Esophagus squamous epithelium (tissue), 5 donors: Measurements from ENCODE around the gene CYB5A. TPM values are rescaled to one million over a fixed set of nuclear protein-coding genes. Genes with fewer than 3 reads are reported as not detected.

Source experiments
- DNase-seq: peaks from one replicate; lab custom pipeline; 2025; lab: John Stamatoyannopoulos, UW
- H3K27ac ChIP-seq, 4 donors: fragments of 200-600 bp; sonication (generic); one replicate each; pipeline ENCODE4 v1.5.1; 2016 to 2019; ENCODE audit warnings: mild to moderate bottlenecking in 1 of 4
- H3K27me3 ChIP-seq, 4 donors: fragments of 200-600 bp; sonication (generic); 1 replicate in 3 of 4; 2 replicates in 1 of 4; pipeline versions ENCODE4 v1.5.1 to v1.6.0; 2017 to 2021; ENCODE audit warnings: antibody characterized with exemption in 1 of 4
- H3K36me3 ChIP-seq, 3 donors: fragments of 200-600 bp; sonication (generic); one replicate each; pipeline ENCODE4 v1.5.1; 2016 to 2019
- H3K4me1 ChIP-seq, 3 donors: fragments of 200-600 bp; sonication (generic); one replicate each; pipeline ENCODE4 v1.5.1; 2017 to 2019
- H3K4me3 ChIP-seq, 4 donors: fragments of 200-600 bp; sonication (generic); 1 replicate in 3 of 4; 2 replicates in 1 of 4; pipeline ENCODE4 v1.5.1; 2016 to 2019; ENCODE audit warnings: mild to moderate bottlenecking in 2 of 4, moderate library complexity in 1 of 4
- H3K9me3 ChIP-seq, 3 donors: fragments of 200-600 bp; sonication (generic); one replicate each; pipeline ENCODE4 v1.5.1; 2016 to 2019
- CTCF ChIP-seq, 6 experiments: fragments of 450-650 bp in 4 of 6; fragments of 200-600 bp in 2 of 6; sonication (generic) in 2 of 6; IDR thresholded peaks; one replicate each; pipeline ENCODE4 v1.5.1; 2016 to 2019; ENCODE audit warnings: antibody characterized with exemption in 6 of 6, mild to moderate bottlenecking in 4 of 6, moderate library complexity in 4 of 6
- POLR2A ChIP-seq, 4 donors: fragments of 450-650 bp; IDR thresholded peaks; one replicate each; pipeline ENCODE4 v1.6.1; 2017; ENCODE audit warnings: antibody characterized with exemption in 4 of 4, mild to moderate bottlenecking in 4 of 4, moderate library complexity in 3 of 4
- WGBS, 2 donors: methylation state at CpG; one replicate each; pipeline ENCODE4 v1.1.5; 2018; 5-methylcytosine and 5-hydroxymethylcytosine counted together
- intact Hi-C: fragments of 100-400 bp; cut with DNase I; formaldehyde crosslinking; loops from one replicate; pipeline ENCODE4 v1.15.0; 2022
- total RNA-seq, 4 donors: library from RNA; depleted of rRNA; stranded (reverse); fragments of >200 nt; gene quantifications; one replicate each; pipeline ENCODE4 v1.1.0, GENCODE V29; 2016
- donor health status: DM: yes; HTN: yes; CAD: no.

The CYB5A gene
- total RNA-seq, 4 donors from 2014 or later: 75.2 to 115 (median 90.3) TPM

DNA sequence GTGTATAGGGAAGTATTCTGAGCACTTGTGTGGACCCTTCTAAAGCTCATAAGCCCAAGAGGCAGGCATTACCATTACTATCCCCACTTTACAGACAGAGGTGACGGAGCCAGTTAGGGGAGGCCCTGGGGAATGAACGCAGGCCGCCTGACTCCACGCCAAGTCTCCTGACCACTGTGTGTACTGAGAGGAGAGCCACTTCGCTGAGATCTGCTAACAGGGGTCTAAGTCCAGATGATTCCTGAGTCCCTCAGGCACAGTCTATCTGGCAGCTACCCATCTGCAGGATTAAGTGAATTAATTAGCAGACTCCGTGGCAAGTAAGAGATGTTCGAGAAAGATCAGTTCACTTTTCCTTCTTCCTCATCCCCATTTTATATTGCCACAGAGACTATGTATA, 13.7 kb downstream of the CYB5A start:
- H3K4me3 ChIP-seq: no peak overlapping the region
- H3K36me3 ChIP-seq: peaks cover 0 to 12% (median 0%) of the 10 kb centered on the region in 3 donors
- H3K27ac ChIP-seq: no peak overlapping the region
- no peaks in the 10 kb centered on the region for H3K27me3 ChIP-seq
- intact Hi-C loops: no loop called here
- DNase-seq: no peak
- peaks cover 28 to 83% (median 30%) of the 10 kb centered on the region in 3 donors for H3K4me1 ChIP-seq
- 65 to 71% methylated on average over 7 of the region's 7 CpGs for WGBS, 2 donors
- TF ChIP-seq POLR2A (IDR thresholded peaks at IDR 0.05): no peak
- no peak for TF ChIP-seq CTCF (IDR thresholded peaks at IDR 0.05)
- H3K9me3 ChIP-seq: no peaks in the 10 kb centered on the region

GRCh38 chr18:74277296-74277695, 14.5 kb downstream of the CYB5A start:
- no peak for TF ChIP-seq POLR2A (IDR thresholded peaks at IDR 0.05)
- no peak for TF ChIP-seq CTCF (IDR thresholded peaks at IDR 0.05)
- Histone ChIP-seq H3K4me1 (peaks cover 22 to 83% (median 23%) of the 10 kb centered on the region in 3 donors), H3K36me3 (peaks cover 0 to 12% (median 0%) of the 10 kb centered on the region in 3 donors), H3K9me3 (no peaks in the 10 kb centered on the region), H3K27ac (no peak overlapping the region), H3K4me3 (no peak overlapping the region), H3K27me3 (no peaks in the 10 kb centered on the region)
- intact Hi-C loops: no loop called here
- DNase-seq: no peak
- 79 to 86% methylated on average over 2 of the region's 2 CpGs for WGBS, 2 donors

DNA sequence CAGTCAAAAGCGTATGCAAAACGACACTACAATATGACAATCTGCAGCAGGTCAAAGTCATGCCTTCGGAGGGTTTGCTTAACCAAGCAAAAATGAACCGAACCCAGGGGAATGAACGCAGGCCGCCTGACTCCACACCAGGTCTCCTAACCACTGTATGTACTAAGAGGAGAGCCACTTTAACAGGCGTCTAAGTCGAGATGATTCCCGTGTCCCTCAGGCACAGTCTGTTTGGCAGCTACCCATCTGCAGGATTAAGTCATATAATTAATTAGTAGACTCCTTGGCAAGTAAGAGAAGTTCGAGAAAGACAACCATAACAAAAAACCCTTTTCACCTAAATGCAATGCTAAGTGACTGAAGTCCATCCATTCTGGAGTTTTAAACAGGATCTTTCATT, 15.2 kb downstream of the CYB5A start:
- Histone ChIP-seq H3K4me3 (no peak overlapping the region), H3K9me3 (no peaks in the 10 kb centered on the region), H3K36me3 (peaks cover 0 to 12% (median 0%) of the 10 kb centered on the region in 3 donors), H3K27ac (no peak overlapping the region), H3K4me1 (peaks cover 17 to 83% (median 19%) of the 10 kb centered on the region in 3 donors), H3K27me3 (no peaks in the 10 kb centered on the region)
- no peak for TF ChIP-seq POLR2A (IDR thresholded peaks at IDR 0.05)
- no peak for TF ChIP-seq CTCF (IDR thresholded peaks at IDR 0.05)
- DNase-seq: no peak
- intact Hi-C loops: no loop called here
- WGBS, 2 donors: 33 to 44% methylated on average over 10 of the region's 10 CpGs

DNA sequence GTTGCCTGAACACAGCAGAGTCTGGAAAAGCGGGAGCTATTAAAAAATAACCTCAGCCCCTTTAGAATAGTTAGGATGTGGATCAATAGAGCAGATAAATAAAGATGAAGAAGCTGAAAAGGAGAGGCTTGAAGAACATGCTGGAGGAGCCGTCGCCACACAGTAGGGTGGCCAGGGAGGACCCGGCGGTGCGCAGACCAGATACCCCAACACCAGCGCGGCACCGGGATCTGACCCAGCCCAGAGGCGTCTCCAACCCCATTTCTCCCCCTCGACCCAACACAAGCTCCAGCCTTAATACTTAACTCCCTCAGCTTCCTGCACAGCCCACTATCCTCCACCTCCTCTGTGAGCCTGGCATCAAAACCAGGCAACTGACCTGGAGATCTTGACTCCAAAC, 16.0 kb downstream of the CYB5A start:
- TF ChIP-seq POLR2A (IDR thresholded peaks at IDR 0.05) (no peak), CTCF (IDR thresholded peaks at IDR 0.05) (no peak)
- H3K27me3 ChIP-seq: no peaks in the 10 kb centered on the region
- 82 to 91% methylated on average over 11 of the region's 11 CpGs for WGBS, 2 donors
- no peaks in the 10 kb centered on the region for H3K9me3 ChIP-seq
- H3K4me1 ChIP-seq: peaks cover 14 to 83% (median 16%) of the 10 kb centered on the region in 3 donors
- no peak overlapping the region for H3K27ac ChIP-seq
- intact Hi-C loops: no loop called here
- DNase-seq: no peak
- H3K36me3 ChIP-seq: peaks cover 0 to 12% (median 0%) of the 10 kb centered on the region in 3 donors
- no peak overlapping the region for H3K4me3 ChIP-seq

DNA sequence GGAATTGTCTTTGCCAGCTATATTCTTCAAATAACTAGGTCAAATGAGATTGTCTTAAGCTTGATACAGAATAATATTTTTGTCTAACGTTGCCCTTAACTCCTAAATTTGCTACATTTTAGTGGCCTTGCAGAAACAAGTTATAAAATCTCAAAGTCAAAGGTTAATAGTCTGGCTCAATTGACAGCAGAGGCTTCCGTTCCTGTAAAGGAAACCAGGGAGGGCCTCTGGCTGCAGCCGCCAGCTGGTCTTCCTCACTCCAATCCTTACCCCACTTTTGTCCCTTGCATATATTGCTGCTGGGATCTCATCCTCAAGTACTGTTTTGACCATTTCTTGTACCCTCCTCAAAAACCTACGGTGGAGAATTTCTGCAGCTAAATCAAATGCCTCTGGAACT, 17.1 kb downstream of the CYB5A start:
- no peak for DNase-seq
- H3K4me3 ChIP-seq: no peak overlapping the region
- intact Hi-C loops: no loop called here
- no peak overlapping the region for H3K27ac ChIP-seq
- no peaks in the 10 kb centered on the region for H3K9me3 ChIP-seq
- H3K4me1 ChIP-seq: peaks cover 14 to 92% (median 16%) of the 10 kb centered on the region in 3 donors
- TF ChIP-seq CTCF (IDR thresholded peaks at IDR 0.05) (no peak), POLR2A (IDR thresholded peaks at IDR 0.05) (no peak)
- peaks cover 0 to 7% (median 0%) of the 10 kb centered on the region in 3 donors for H3K36me3 ChIP-seq
- no peaks in the 10 kb centered on the region for H3K27me3 ChIP-seq
- 68% methylated on average over 4 of the region's 4 CpGs for WGBS, 2 donors
